Gastrocnemius medialis (tissue), 4 donors: Measurements from ENCODE around the gene BRCA1.

Experiments
- POLR2A ChIP-seq, 2 donors: fragments of 450-650 bp; IDR thresholded peaks; one replicate each; pipeline ENCODE4 v1.6.1; 2017; ENCODE audit warnings: antibody characterized with exemption in 2 of 2, mild to moderate bottlenecking in 2 of 2, moderate library complexity in 2 of 2
- TF ChIP-seq, protein P1 (sequence below), 5 experiments: fragments of 450-650 bp in 3 of 5; fragments of 200-600 bp in 2 of 5; sonication (generic) in 2 of 5; IDR thresholded peaks in 4 of 5; conservative IDR thresholded peaks in 1 of 5; 1 replicate in 4 of 5; 2 replicates in 1 of 5; pipeline ENCODE4 v1.5.1; 2016 to 2019; ENCODE audit warnings: antibody characterized with exemption in 5 of 5, mild to moderate bottlenecking in 3 of 5, moderate library complexity in 3 of 5

DNA sequence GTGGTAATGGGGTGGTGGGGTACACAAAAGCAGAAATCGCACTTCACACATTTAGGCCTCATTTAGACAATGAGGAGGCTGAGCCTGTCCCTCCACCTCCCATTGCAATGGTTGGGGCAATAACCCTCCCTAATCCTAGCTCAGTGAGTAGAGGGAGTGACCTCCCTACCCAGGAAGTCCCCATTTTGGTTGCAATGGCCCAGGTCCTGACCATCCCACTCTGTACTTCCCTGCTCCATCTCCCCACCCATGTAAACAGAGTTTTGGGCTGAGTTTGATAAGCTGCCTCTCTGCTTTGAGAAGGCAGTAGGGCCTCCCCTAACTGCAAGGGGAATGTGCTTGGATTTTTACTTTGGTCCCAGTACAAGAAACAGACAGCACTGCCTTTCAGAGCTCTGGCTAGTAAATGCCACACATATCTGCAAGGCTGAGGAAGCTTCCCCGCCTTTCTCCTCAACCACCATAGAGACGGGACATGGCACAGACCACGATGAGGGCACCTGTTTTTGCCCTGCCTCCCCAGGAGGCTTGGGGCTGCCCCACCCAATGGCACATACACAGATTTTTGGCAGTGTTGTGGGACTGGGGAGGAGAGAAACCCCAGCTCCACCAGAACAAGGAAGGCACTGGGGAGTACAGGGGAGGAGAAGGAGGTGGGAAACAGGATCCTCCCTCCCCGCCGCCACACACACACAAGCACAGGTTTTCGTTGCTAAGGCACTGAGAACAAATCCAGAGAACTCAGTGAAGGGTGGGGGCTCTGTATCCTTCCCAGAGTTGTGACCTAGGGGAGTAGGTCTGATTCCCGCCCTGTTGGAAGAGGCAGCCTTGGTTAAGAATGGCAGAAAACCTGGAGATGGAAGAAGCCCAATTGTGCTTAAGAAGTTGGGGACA, 110.3 kb downstream of the BRCA1 start:
- TF ChIP-seq, protein P1, sequence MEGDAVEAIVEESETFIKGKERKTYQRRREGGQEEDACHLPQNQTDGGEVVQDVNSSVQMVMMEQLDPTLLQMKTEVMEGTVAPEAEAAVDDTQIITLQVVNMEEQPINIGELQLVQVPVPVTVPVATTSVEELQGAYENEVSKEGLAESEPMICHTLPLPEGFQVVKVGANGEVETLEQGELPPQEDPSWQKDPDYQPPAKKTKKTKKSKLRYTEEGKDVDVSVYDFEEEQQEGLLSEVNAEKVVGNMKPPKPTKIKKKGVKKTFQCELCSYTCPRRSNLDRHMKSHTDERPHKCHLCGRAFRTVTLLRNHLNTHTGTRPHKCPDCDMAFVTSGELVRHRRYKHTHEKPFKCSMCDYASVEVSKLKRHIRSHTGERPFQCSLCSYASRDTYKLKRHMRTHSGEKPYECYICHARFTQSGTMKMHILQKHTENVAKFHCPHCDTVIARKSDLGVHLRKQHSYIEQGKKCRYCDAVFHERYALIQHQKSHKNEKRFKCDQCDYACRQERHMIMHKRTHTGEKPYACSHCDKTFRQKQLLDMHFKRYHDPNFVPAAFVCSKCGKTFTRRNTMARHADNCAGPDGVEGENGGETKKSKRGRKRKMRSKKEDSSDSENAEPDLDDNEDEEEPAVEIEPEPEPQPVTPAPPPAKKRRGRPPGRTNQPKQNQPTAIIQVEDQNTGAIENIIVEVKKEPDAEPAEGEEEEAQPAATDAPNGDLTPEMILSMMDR (IDR thresholded peaks at IDR 0.05 in 4 of 5, conservative IDR thresholded peaks at IDR 0.05 in 1 of 5): no peak
- no peak for TF ChIP-seq POLR2A (IDR thresholded peaks at IDR 0.05)
